Stimulated activated CD4-positive, alpha-beta T cell treated with anti-CD3 and anti-CD28 coated beads, Interleukin-2, amount 100 ng/mL, for 24 hours (primary cell): ENCODE measurements around the gene TNPO2.
A peak's percentile ranks its signal among the peaks of the same experiment; 100 is the strongest.
"Not testable (repeated sequence)": the region's sequence is repeated elsewhere in the genome, so short reads cannot be mapped to it uniquely, and the experiment has no call there.

Experiments
- DNase-seq, 2 donors: peaks; one replicate each; pipeline ENCODE4 v3.0.0-alpha.2; 2020

Gene TNPO2

GRCh38 chr19:12705169-12705568 lies 18.6 kb downstream of the TNPO2 start:
- no peak for DNase-seq

- peak in 1 of 2 donors; percentile 31 for DNase-seq
These were observed 20.7 kb downstream of the TNPO2 start for GRCh38 chr19:12703046-12703445.

- no peak for DNase-seq
These were observed 22.0 kb downstream of the TNPO2 start for GRCh38 chr19:12701596-12702282.

GRCh38 chr19:12698138-12698537 lies 25.6 kb downstream of the TNPO2 start:
- no peak for DNase-seq

- DNase-seq: not testable (repeated sequence)
These were observed 26.3 kb downstream of the TNPO2 start for GRCh38 chr19:12697425-12697824.

- DNase-seq: peak; percentile 98 to 99
These were observed 27.1 kb downstream of the TNPO2 start, which contains the start of gene FBXW9 for GRCh38 chr19:12696366-12697335. TSS of gene FBXW9 (minus strand) at chr19:12696631. CDS start at chr19:12696581, 50 bp downstream.

- peak in 1 of 2 donors; percentile 42 for DNase-seq
These were observed 27.8 kb downstream of the TNPO2 start for GRCh38 chr19:12695997-12696365.

- DNase-seq: no peak
These were observed 28.2 kb downstream of the TNPO2 start for GRCh38 chr19:12695514-12695913.

GRCh38 chr19:12695096-12695495 lies 28.6 kb downstream of the TNPO2 start:
- no peak for DNase-seq

- no peak for DNase-seq
These were observed 29.1 kb downstream of the TNPO2 start for GRCh38 chr19:12694641-12695040.

- DNase-seq: no peak
These were observed 30.8 kb downstream of the TNPO2 start for GRCh38 chr19:12692960-12693359.

- no peak for DNase-seq
These were observed 34.0 kb downstream of the TNPO2 start for GRCh38 chr19:12689581-12690216.

- DNase-seq: no peak
These were observed 34.7 kb downstream of the TNPO2 start for GRCh38 chr19:12689012-12689411.

GRCh38 chr19:12687496-12688196 lies 36.1 kb downstream of the TNPO2 start, which contains the start of gene GNG14:
TSS of gene GNG14 (plus strand) at chr19:12687998. CDS start at chr19:12688049, 51 bp downstream.
- no peak for DNase-seq

GRCh38 chr19:12685831-12686230 lies 37.9 kb downstream of the TNPO2 start:
- no peak for DNase-seq

- peak; percentile 89 to 90 for DNase-seq
These were observed 42.4 kb downstream of the TNPO2 start, which contains the start of gene DHPS for GRCh38 chr19:12681074-12681987. TSS of gene DHPS (minus strand) at chr19:12681880. CDS start at chr19:12681766, 114 bp downstream.

- DNase-seq: no peak
These were observed 43.7 kb downstream of the TNPO2 start for GRCh38 chr19:12680034-12680433.

GRCh38 chr19:12678039-12678438 lies 45.7 kb downstream of the TNPO2 start:
- not testable (repeated sequence) for DNase-seq

- no peak for DNase-seq
These were observed 46.8 kb downstream of the TNPO2 start for GRCh38 chr19:12676928-12677327.

- peak; percentile 95 for DNase-seq
These were observed 47.3 kb downstream of the TNPO2 start for GRCh38 chr19:12676384-12676792.

- DNase-seq: no peak
These were observed 47.8 kb downstream of the TNPO2 start for GRCh38 chr19:12675940-12676339.
